Trophoblast cell (in vitro differentiated cells and primary cell): ENCODE data around the gene AFDN.

Experiments used
- DNase-seq, 2 donors: peaks; one replicate each; pipeline ENCODE4 v3.0.0-alpha.2; 2016
- H2AFZ ChIP-seq: 2 replicates; pipeline ENCODE4 v1.6.1; 2013; ENCODE audit warnings: low read length, moderate library complexity, mild to moderate bottlenecking; ENCODE audit not compliant: insufficient read depth, poor library complexity
- H2AK5ac ChIP-seq: 2 replicates; pipeline ENCODE4 v1.6.1; 2013; ENCODE audit warnings: mild to moderate bottlenecking, low read length
- H2BK120ac ChIP-seq: 2 replicates; pipeline ENCODE4 v1.6.1; 2013; ENCODE audit warnings: low read length, mild to moderate bottlenecking, moderate library complexity; ENCODE audit not compliant: insufficient read depth, poor library complexity
- H2BK12ac ChIP-seq: 2 replicates; pipeline ENCODE4 v1.6.1; 2013; ENCODE audit warnings: mild to moderate bottlenecking, low read length, moderate library complexity
- H2BK5ac ChIP-seq: 2 replicates; pipeline ENCODE4 v1.6.1; 2013; ENCODE audit warnings: low read length, low read depth, moderate library complexity, mild to moderate bottlenecking; ENCODE audit not compliant: poor library complexity
- H3K14ac ChIP-seq: 2 replicates; pipeline ENCODE4 v1.6.1; 2013; ENCODE audit warnings: mild to moderate bottlenecking, low read length
- H3K18ac ChIP-seq: 2 replicates; pipeline ENCODE4 v1.6.1; 2013; ENCODE audit warnings: mild to moderate bottlenecking, low read length
- H3K23ac ChIP-seq: 2 replicates; pipeline ENCODE4 v1.6.1; 2013; ENCODE audit warnings: low read length
- H3K27ac ChIP-seq: 2 replicates; pipeline ENCODE4 v1.5.1; 2013; ENCODE audit warnings: low read depth, mild to moderate bottlenecking, inconsistent platforms, low read length, moderate library complexity
- H3K27me3 ChIP-seq: 2 replicates; pipeline ENCODE4 v1.6.1; 2013; ENCODE audit warnings: inconsistent platforms, mild to moderate bottlenecking, low read length, moderate library complexity; ENCODE audit not compliant: insufficient read depth
- H3K36me3 ChIP-seq, 2 experiments: 1 replicate in 1 of 2; 2 replicates in 1 of 2; pipeline ENCODE4 v1.6.1; 2013; ENCODE audit warnings: low read length in 2 of 2, mild to moderate bottlenecking in 2 of 2, moderate library complexity in 1 of 2; ENCODE audit not compliant: insufficient read depth in 2 of 2, control insufficient read depth in 1 of 2
- H3K4ac ChIP-seq: 2 replicates; pipeline ENCODE4 v1.6.1; 2013; ENCODE audit warnings: low read depth, mild to moderate bottlenecking, low read length, moderate library complexity
- H3K4me1 ChIP-seq, 2 experiments: 1 replicate in 1 of 2; 2 replicates in 1 of 2; pipeline ENCODE4 v1.6.1; 2013; ENCODE audit warnings: low read length in 2 of 2, mild to moderate bottlenecking in 2 of 2, moderate library complexity in 1 of 2; ENCODE audit not compliant: insufficient read depth in 2 of 2, control insufficient read depth in 1 of 2
- H3K4me2 ChIP-seq: 2 replicates; pipeline ENCODE4 v1.6.1; 2013; ENCODE audit warnings: inconsistent platforms, mild to moderate bottlenecking, low read length, moderate library complexity
- H3K4me3 ChIP-seq: 2 replicates; pipeline ENCODE4 v1.5.1; 2013; ENCODE audit warnings: mild to moderate bottlenecking, low read depth, low read length, inconsistent platforms
- H3K79me1 ChIP-seq: one replicate; pipeline ENCODE4 v1.6.1; 2013; ENCODE audit warnings: low read length
- H3K79me2 ChIP-seq: 2 replicates; pipeline ENCODE4 v1.6.1; 2013; ENCODE audit warnings: low read length, mild to moderate bottlenecking; ENCODE audit not compliant: control insufficient read depth, insufficient read depth, poor library complexity
- H3K9ac ChIP-seq: 2 replicates; pipeline ENCODE4 v1.6.1; 2013; ENCODE audit warnings: mild to moderate bottlenecking, low read length
- H3K9me3 ChIP-seq: 2 replicates; pipeline ENCODE4 v1.6.1; 2013; ENCODE audit warnings: low read depth, mild to moderate bottlenecking, control low read depth, inconsistent platforms, low read length; ENCODE audit not compliant: insufficient read depth
- H4K12ac ChIP-seq: 2 replicates; pipeline ENCODE4 v1.6.1; 2013; ENCODE audit warnings: low read depth, mild to moderate bottlenecking, low read length, moderate library complexity
- H4K8ac ChIP-seq: 2 replicates; pipeline ENCODE4 v1.6.1; 2013; ENCODE audit warnings: low read depth, mild to moderate bottlenecking, low read length, moderate library complexity
- H4K91ac ChIP-seq: one replicate; pipeline ENCODE4 v1.6.1; 2013; ENCODE audit warnings: low read depth, mild to moderate bottlenecking, low read length, moderate library complexity
- WGBS: extraction: QIAGEN DNeasy Blood & Tissue Kit; methylation state at CpG from one replicate; pipeline ENCODE4 v1.1.7; 2013; ENCODE audit warnings: missing lambda C conversion rate; ENCODE audit not compliant: insufficient read length, insufficient coverage; ENCODE audit errors: extremely low coverage; 5-methylcytosine and 5-hydroxymethylcytosine counted together

The AFDN gene

DNA sequence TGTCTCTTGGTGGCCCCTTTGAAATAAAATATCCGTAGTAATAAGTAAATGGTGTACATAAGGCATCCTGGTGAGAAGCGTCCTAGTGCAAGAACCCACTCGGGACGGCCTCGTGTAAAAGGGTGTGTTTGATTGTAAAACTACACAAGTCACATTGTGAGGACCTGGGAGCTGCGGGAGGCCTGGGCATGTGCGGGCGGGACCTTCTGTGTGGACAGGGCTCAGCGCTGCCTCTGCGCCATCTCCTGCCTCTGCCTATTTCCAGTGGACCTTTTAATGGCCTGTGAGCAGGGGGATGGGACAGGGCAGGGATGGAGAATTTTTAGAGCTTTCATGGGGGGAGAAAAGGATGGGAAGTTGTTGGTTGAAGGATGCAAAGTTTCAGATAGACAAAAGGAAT, 145.5 kb downstream of the AFDN start:
- Histone ChIP-seq H2BK12ac (no peak overlapping the region), H3K27ac (no peak overlapping the region)
- WGBS, result no CpG with 5 or more reads among the region's 10 CpGs

DNA sequence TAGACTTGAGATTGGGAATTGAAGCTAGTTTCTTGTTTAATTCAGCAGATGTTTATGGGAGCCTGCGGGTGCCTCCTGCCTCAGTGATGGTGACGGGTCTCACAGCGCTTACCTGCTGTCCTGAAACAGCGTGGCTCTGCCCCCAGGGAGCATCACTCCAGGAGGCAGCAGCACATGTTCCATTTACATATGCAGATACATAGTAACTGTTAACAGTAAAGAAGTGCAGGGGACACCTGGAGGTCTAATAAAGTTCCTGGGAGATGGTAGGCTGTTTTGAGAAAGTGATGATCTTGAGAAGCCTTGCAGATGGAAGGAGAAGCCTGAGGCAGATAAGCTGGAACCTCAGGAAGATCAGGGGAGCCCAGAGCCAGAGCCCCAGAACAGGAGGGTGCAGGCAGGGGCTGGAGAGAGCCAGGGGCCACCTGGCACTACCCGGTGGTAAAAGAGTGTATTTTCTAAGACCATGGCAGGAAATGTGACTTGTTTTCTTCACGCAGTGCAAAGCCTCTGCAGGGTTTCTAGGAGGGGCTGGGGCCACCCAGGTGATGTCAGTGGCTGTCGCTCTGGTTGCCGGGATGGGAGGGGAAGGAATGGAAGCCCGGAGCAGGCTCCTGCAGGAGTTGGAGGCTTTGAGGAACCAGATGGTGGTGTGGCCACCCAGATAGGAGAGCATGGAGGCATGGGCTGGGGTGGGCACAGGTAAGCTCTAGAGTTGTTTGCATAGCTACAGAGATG, 146.6 kb downstream of the AFDN start:
- H3K4ac ChIP-seq, result no peak overlapping the region
- no peak overlapping the region for H3K27ac ChIP-seq
- H3K4me1 ChIP-seq, result peaks cover 0 to 1% of the 10 kb centered on the region in 2 experiments
- no peak overlapping the region for H4K8ac ChIP-seq
- H3K36me3 ChIP-seq, result peaks cover 9 to 22% of the 10 kb centered on the region in 2 experiments
- peaks cover 3% of the 10 kb centered on the region for H3K9me3 ChIP-seq
- WGBS, result no CpG with 5 or more reads among the region's 9 CpGs
- H2BK12ac ChIP-seq, result no peak overlapping the region
- DNase-seq, result no peak
- no peak overlapping the region for H2BK120ac ChIP-seq
- no peak overlapping the region for H3K4me3 ChIP-seq
- no peak overlapping the region for H4K12ac ChIP-seq
- H3K79me2 ChIP-seq, result no peaks in the 10 kb centered on the region
- no peak overlapping the region for H3K14ac ChIP-seq
- H3K18ac ChIP-seq, result no peak overlapping the region
- H2AK5ac ChIP-seq, result no peak overlapping the region
- no peak overlapping the region for H2BK5ac ChIP-seq
- no peak overlapping the region for H3K4me2 ChIP-seq
- no peaks in the 10 kb centered on the region for H3K79me1 ChIP-seq
- H2AFZ ChIP-seq, result no peak overlapping the region
- H4K91ac ChIP-seq, result no peak overlapping the region
- H3K9ac ChIP-seq, result no peak overlapping the region
- no peak overlapping the region for H3K23ac ChIP-seq
- H3K27me3 ChIP-seq, result no peaks in the 10 kb centered on the region

More for the DNA sequence above, 145.5 kb downstream of the AFDN start:
- H2AFZ ChIP-seq, result no peak overlapping the region
- H4K8ac ChIP-seq, result no peak overlapping the region
- H3K27me3 ChIP-seq, result no peaks in the 10 kb centered on the region
- peaks cover 12 to 28% of the 10 kb centered on the region in 2 experiments for H3K36me3 ChIP-seq
- no peak overlapping the region for H3K9ac ChIP-seq
- no peak overlapping the region for H4K91ac ChIP-seq
- no peaks in the 10 kb centered on the region for H3K79me2 ChIP-seq
- no peak overlapping the region for H2BK120ac ChIP-seq
- H3K9me3 ChIP-seq, result no peaks in the 10 kb centered on the region
- no peak for DNase-seq
- no peak overlapping the region for H4K12ac ChIP-seq
- H3K79me1 ChIP-seq, result no peaks in the 10 kb centered on the region
- H3K4me2 ChIP-seq, result no peak overlapping the region
- peaks cover 0 to 1% of the 10 kb centered on the region in 2 experiments for H3K4me1 ChIP-seq
- H3K4ac ChIP-seq, result no peak overlapping the region
- H3K18ac ChIP-seq, result no peak overlapping the region
- H3K23ac ChIP-seq, result no peak overlapping the region
- H3K4me3 ChIP-seq, result no peak overlapping the region
- H2BK5ac ChIP-seq, result no peak overlapping the region
- no peak overlapping the region for H2AK5ac ChIP-seq
- no peak overlapping the region for H3K14ac ChIP-seq

DNA sequence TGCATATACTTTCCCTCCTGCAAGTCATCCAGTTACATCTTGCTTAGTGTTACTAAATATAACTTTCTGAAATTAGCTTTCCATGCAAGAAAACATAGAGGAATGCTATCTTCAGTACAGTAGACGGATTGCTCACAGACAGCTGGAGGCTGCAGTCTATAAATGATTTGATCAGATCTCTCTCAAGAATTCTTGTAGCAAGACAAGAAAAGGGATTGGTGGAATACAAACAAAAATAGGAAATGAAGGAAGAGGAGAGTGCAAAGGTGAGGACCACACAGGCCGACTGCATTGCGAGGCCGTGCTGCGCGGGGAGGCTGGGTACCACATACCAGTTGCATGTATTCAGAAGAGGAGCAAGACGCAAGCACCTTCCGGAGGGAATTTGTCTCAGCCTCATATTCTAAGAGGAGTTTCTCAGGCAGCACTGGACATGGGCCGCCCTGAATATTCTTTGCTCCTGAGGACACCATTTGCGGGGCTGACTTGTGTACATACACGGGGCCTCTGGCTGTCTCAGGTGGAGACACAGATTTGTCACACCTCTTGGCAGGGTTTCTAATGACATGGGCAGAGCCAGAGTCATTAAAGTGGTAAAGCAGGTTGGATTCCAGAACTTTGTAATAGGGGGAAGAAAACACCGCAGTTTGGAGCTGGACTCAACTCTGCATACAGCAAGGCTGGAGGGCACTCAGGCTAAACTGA, 148.1 kb downstream of the AFDN start:
- DNase-seq, result no peak
- Histone ChIP-seq H3K23ac (no peak overlapping the region), H3K9me3 (peaks cover 3% of the 10 kb centered on the region), H3K27ac (no peak overlapping the region), H2BK12ac (no peak overlapping the region), H4K8ac (no peak overlapping the region), H3K9ac (no peak overlapping the region), H3K36me3 (peaks cover 5 to 15% of the 10 kb centered on the region in 2 experiments), H3K27me3 (no peaks in the 10 kb centered on the region), H3K79me2 (no peaks in the 10 kb centered on the region), H3K4ac (no peak overlapping the region), H4K12ac (no peak overlapping the region), H2BK5ac (no peak overlapping the region), H3K14ac (no peak overlapping the region), H4K91ac (no peak overlapping the region), H3K79me1 (no peaks in the 10 kb centered on the region), H2AK5ac (no peak overlapping the region), H3K4me2 (no peak overlapping the region), H2AFZ (no peak overlapping the region), H3K4me3 (no peak overlapping the region), H3K4me1 (peaks cover 0 to 1% of the 10 kb centered on the region in 2 experiments), H2BK120ac (no peak overlapping the region), H3K18ac (no peak overlapping the region)
- WGBS, result no CpG with 5 or more reads among the region's 12 CpGs

DNA sequence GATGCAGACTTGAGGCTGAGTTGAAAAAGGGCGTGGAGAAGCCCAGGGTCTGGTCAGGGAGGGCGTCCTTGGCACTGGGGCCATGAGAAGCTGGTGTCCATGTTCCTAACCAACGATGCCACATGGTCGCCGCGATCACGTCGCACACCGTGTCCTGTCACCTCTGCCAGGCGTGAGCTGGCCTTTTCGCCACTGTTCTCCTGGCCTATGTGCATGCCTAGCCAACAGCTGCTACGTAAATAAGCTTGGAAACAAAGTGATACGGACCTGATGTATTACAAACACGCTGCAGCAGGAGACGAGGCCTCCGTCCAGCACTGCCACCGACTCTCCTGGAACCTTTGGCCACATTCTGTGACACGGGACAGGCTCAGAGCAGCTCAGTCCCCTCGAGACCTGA, 148.7 kb downstream of the AFDN start:
- H4K91ac ChIP-seq, result no peak overlapping the region
- H2AFZ ChIP-seq, result no peak overlapping the region
- no peak for DNase-seq

More for the DNA sequence above, 148.7 kb downstream of the AFDN start:
- Histone ChIP-seq H3K4me2 (no peak overlapping the region), H3K4me1 (peaks cover 0 to 1% of the 10 kb centered on the region in 2 experiments), H3K18ac (no peak overlapping the region), H3K4ac (no peak overlapping the region), H3K4me3 (peak overlapping the region; percentile 0), H3K79me1 (no peaks in the 10 kb centered on the region), H3K9me3 (peaks cover 3% of the 10 kb centered on the region), H4K8ac (no peak overlapping the region), H3K14ac (no peak overlapping the region), H4K12ac (no peak overlapping the region), H3K79me2 (no peaks in the 10 kb centered on the region), H2BK120ac (no peak overlapping the region), H3K27me3 (no peaks in the 10 kb centered on the region), H3K9ac (no peak overlapping the region), H3K27ac (no peak overlapping the region), H2AK5ac (no peak overlapping the region), H3K36me3 (peaks cover 3 to 11% of the 10 kb centered on the region in 2 experiments), H2BK5ac (no peak overlapping the region), H2BK12ac (no peak overlapping the region), H3K23ac (no peak overlapping the region)
- no CpG with 5 or more reads among the region's 19 CpGs for WGBS
